ENCODE data around the gene ANKS3. TPM values are rescaled to one million over a fixed set of nuclear protein-coding genes. Genes with fewer than 3 reads are reported as not detected.

Gene ANKS3
- total and polyA plus RNA-seq, 2 of the 8 experiments (the other 6 are each of a cell fraction or from before 2014, with no cell fraction given): 15.5 to 23.9 TPM

DNA sequence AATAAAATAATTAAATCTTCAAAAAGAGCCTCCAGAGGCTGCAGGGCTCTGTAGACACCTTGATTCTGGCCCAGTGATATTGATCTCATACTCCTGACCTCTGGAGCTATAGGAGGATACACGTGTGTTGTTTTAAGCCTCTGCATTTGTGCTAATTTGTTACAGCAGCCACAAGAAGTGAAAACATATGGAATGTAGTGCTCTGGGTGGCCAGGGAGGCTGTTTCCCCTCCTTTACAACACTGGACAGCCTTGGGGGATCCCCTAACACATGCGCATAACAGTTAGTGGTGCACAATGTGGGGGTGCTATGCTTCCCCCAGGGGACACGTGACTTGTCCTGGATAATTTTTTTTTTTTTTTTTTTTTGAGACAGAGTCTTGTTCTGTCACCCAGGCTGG lies 37.6 kb upstream of the ANKS3 start:
- H3K9ac ChIP-seq (replicated peaks in 1 of 4; ENCODE audit: extremely low read depth in 1 of 4, low read depth in 3 of 4, low read length in 3 of 4): no peak overlapping the region
- H3K56ac ChIP-seq (replicated peaks; ENCODE audit: insufficient read length, low read depth, low read length): no peak overlapping the region
- no peaks in the 10 kb centered on the region for H4K20me1 ChIP-seq (replicated peaks in 1 of 2; ENCODE audit: control insufficient read depth in 1 of 2, insufficient read depth in 2 of 2, low read length in 2 of 2)
- H3K27ac ChIP-seq (ENCODE audit: low read depth, low read length): no peak overlapping the region
- no peak overlapping the region for H3K23ac ChIP-seq (ENCODE audit: insufficient read length)
- H2BK15ac ChIP-seq (ENCODE audit: low read length): no peak overlapping the region
- no peaks in the 10 kb centered on the region for H3K36me3 ChIP-seq (ENCODE audit: control insufficient read depth in 2 of 4, insufficient read depth in 4 of 4, low read length in 3 of 4)
- no peak overlapping the region for H2BK12ac ChIP-seq (ENCODE audit: low read depth, low read length)
- ChIA-PET CTCF (ENCODE audit: partially characterized antibody) (interaction anchor here (1.1 kb wide), 1 partner anchor 16 kb away, joined by 3 read pairs; no protein-coding TSS in a partner anchor), POLR2A (ENCODE audit: partially characterized antibody) (interaction anchor here (1.1 kb wide), 2 partner anchors 10 to 73 kb away, joined by 3 read pairs; no protein-coding TSS in a partner anchor)
- no peak overlapping the region for H2AK5ac ChIP-seq (ENCODE audit: low read depth, low read length)
- H3K4me1 ChIP-seq (replicated peaks in 1 of 4; ENCODE audit: control insufficient read depth in 3 of 4, insufficient read depth in 4 of 4, low read length in 3 of 4): peaks cover 0 to 3% (median 1%) of the 10 kb centered on the region in 4 experiments; a peak in 2 of 7 replicates
- no peak overlapping the region for H4K91ac ChIP-seq (replicated peaks; ENCODE audit: insufficient read length, low read length)
- H4K8ac ChIP-seq (ENCODE audit: extremely low read depth, insufficient read depth, low read length): no peak overlapping the region
- no peaks in the 10 kb centered on the region for H3K27me3 ChIP-seq (replicated peaks in 1 of 4; ENCODE audit: control insufficient read depth in 3 of 4, extremely low read depth in 1 of 4, insufficient read depth in 3 of 4, low read length in 3 of 4)
- H2BK20ac ChIP-seq (ENCODE audit: low read length): no peak overlapping the region
- no peak overlapping the region for H3K14ac ChIP-seq (ENCODE audit: insufficient read length)
- H3K4me3 ChIP-seq (ENCODE audit: extremely low read depth in 1 of 4, insufficient read depth in 2 of 4, low read depth in 3 of 4, low read length in 4 of 4): no peak overlapping the region
- no peak overlapping the region for H2AFZ ChIP-seq (ENCODE audit: low read length)
- 0 out of 4 replicates have a peak, but pooled peaks cover 0 to under 1% of the 10 kb centered on the region in 2 experiments for H3K79me2 ChIP-seq (ENCODE audit: control insufficient read depth in 1 of 2, insufficient read depth in 2 of 2, low read length in 2 of 2)
- FAIRE-seq: no peak
- DNase-seq (ENCODE audit: low read depth in 1 of 2, low spot score in 2 of 2): no peak
- H2BK5ac ChIP-seq (ENCODE audit: low read depth, low read length): no peak overlapping the region
- no peak overlapping the region for H3K4me2 ChIP-seq (ENCODE audit: insufficient read depth in 1 of 2, low read depth in 2 of 2, low read length in 2 of 2)
- no peak overlapping the region for H2BK120ac ChIP-seq (replicated peaks; ENCODE audit: low read depth, low read length)
- H4K5ac ChIP-seq (ENCODE audit: insufficient read length, low read depth, low read length): no peak overlapping the region
- H3K9me3 ChIP-seq (ENCODE audit: insufficient read depth in 2 of 2, low read depth in 1 of 2, low read length in 1 of 2): no peaks in the 10 kb centered on the region
- 78% methylated on average over 3 of the region's 3 CpGs; no CpG with 5 or more reads in 1 of the 2 experiments for WGBS, 2 experiments (ENCODE audit: extremely low coverage in 1 of 2, insufficient coverage in 1 of 2, insufficient read length in 1 of 2, insufficient replicate concordance in 2 of 2, low coverage in 1 of 2, low lambda C conversion rate in 2 of 2, missing lambda C conversion rate in 1 of 2)
- H3K4ac ChIP-seq (replicated peaks; ENCODE audit: insufficient read length, low read depth, low read length): no peak overlapping the region
- H3K79me1 ChIP-seq (ENCODE audit: low read depth, low read length): no peaks in the 10 kb centered on the region
- H3K23me2 ChIP-seq (ENCODE audit: low read depth, low read length): peaks cover 10% of the 10 kb centered on the region
- H3K18ac ChIP-seq (ENCODE audit: extremely low read depth, low read length): no peak overlapping the region
- no peak for TF ChIP-seq NRF1 (IDR thresholded peaks at IDR 0.05; ENCODE audit: low read depth, low read length)
- TF ChIP-seq KDM1A (IDR thresholded peaks at IDR 0.05; ENCODE audit: borderline replicate concordance, low read length): no peak
- no peak for TF ChIP-seq CBX8 (IDR thresholded peaks at IDR 0.05; ENCODE audit: borderline replicate concordance, low read depth, low read length)
- TF ChIP-seq CHD1 (IDR thresholded peaks at IDR 0.05; ENCODE audit: low read depth, low read length): no peak
- no peak for TF ChIP-seq TBP (IDR thresholded peaks at IDR 0.05; ENCODE audit: low read depth, low read length)
- no peak for TF ChIP-seq SP1 (IDR thresholded peaks at IDR 0.05; ENCODE audit: low read depth, low read length)
- no peak for TF ChIP-seq CTBP2 (IDR thresholded peaks at IDR 0.05; ENCODE audit: borderline replicate concordance, insufficient read depth, insufficient read length, low read length)
- TF ChIP-seq CTCF (IDR thresholded peaks at IDR 0.05; ENCODE audit: control extremely low read depth in 1 of 3, insufficient read depth in 1 of 3, low read depth in 1 of 3, low read length in 3 of 3): no peak
- no peak for TF ChIP-seq E2F6 (IDR thresholded peaks at IDR 0.05)
- TF ChIP-seq HDAC2 (IDR thresholded peaks at IDR 0.05; ENCODE audit: borderline replicate concordance in 1 of 2, low read depth in 2 of 2, low read length in 2 of 2): no peak

Data from H1 (cell line).